GM19395 (cell line): ENCODE data around the gene FAM107B.
"Not testable (repeated sequence)": the region's sequence is repeated elsewhere in the genome, so short reads cannot be mapped to it uniquely, and the experiment has no call there.

Experiments
- ATAC-seq: cut with Tn5 transposase; IDR thresholded peaks from one replicate; pipeline ENCODE4 v1.9.1; 2021; ENCODE audit warnings: mild to moderate bottlenecking, moderate library complexity; ENCODE audit not compliant: unreplicated experiment

Gene FAM107B

DNA sequence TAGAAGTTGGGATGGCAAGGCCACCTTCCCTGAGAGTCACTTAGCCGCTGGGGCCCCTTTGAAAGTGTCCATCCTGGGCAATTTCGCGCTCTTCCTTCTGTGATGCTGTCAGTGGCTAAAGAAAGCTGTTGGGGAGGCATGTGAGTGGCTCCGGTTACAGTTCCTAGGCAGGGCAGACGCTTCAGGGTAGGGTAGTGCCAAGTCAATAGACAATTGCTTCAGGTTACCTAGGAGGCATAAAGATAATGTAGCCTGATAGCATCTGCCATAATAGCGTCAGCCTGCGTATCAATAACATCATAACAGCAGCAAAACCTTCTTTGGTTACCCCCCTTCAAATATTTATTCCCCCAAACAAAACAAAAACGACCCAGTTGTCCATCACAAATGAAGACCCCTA lies at the start of gene FAM107B:
FAM107B (minus strand) TSS at position 101 of the 400 bp plus-strand sequence. CDS start 234 bp downstream, outside the sequence.
- ATAC-seq, result no peak

DNA sequence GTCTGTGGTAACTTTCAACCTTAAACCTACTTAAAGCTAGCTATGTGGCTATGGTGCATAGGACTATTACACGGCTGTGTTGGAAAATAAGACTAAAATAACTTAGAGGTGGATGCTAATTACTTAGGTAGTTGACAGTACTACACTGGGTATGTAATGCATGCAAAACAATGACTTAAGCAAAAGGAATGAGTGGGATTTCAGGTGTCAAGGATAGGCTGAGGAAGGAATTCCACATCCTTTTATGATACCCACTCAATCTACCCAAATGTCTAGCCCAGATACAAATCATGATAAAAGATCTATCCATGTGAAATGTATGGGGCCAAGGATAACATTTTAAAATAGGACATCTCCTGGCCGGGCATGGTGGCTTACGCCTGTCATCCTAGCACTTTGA lies 49.3 kb upstream of the FAM107B start:
- no peak for ATAC-seq

DNA sequence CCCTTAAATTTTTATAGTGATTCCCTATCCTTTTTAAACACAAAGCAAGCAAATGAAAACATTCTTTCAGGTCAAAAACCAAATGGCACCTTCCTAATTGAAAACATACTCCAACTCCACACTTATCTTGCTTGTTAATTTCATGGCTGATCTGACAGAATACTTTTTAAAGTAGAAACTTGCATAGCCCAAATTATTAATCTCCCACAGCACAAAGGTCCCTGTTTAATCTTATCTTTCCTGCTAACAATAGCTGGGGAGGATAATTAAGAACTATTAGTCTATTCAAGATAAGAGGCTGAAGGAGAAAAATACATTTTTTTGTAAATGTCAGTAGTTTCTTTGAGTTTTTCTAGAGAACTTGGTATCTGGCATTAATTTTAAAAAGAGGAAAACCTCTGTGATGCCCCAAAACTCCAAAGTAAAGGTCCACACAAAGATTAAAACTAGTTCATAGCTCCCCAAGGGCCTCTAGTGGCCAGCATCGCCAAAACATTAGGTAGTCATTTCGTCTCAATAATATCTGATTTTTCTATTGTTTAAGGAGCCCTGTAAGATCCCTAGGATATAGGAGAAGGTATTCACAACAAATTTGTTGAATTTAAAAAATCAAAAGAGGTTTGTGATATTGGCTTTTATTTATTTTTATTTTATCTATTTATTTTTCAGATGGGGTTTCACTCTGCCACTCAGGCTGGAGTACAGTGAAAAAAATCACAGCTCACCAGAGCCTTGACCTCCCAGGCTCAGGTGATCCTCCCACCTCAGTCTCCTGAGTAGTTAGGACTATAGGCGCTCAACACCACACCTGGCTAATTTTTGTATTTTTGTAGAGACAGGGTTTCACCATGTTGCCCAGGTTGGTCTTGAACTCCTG lies 48.4 kb upstream of the FAM107B start:
- ATAC-seq, result no peak

DNA sequence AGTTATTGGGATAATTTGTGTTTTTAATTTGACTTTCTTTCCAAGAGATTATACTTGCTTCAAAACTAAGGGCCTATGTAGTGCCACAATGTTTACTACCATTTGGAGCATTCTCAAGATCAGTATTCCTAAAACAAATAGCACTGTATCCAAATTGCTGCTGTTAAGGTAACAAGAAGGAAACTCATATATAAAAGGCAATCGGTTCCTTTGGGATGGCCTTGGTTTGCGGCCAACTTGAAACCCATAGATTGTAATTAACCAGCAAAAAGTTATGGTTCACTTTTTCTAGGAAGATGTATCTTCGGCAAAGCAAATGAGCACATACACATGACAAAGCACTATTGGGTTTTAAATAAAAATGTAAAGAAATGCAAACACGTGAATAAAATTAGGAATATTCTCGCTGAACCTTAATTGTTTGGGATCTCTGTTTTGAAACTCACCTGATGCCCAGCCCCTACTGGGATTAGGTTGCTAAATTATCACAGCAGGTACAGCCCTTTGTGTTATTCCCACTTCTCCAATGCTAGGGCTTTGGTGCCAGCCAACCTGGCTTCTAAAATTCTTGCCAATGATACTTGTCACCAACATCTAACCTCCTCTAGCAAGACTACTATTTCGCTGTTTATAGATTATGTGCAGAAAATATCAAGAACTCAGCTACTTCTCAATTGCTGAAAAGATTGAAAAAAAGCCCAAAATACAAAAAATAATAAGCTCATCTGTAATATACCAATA lies 47.1 kb upstream of the FAM107B start:
- ATAC-seq, result no peak

GRCh38 chr10:14820775-14821154 lies 46.1 kb upstream of the FAM107B start:
- no peak for ATAC-seq

DNA sequence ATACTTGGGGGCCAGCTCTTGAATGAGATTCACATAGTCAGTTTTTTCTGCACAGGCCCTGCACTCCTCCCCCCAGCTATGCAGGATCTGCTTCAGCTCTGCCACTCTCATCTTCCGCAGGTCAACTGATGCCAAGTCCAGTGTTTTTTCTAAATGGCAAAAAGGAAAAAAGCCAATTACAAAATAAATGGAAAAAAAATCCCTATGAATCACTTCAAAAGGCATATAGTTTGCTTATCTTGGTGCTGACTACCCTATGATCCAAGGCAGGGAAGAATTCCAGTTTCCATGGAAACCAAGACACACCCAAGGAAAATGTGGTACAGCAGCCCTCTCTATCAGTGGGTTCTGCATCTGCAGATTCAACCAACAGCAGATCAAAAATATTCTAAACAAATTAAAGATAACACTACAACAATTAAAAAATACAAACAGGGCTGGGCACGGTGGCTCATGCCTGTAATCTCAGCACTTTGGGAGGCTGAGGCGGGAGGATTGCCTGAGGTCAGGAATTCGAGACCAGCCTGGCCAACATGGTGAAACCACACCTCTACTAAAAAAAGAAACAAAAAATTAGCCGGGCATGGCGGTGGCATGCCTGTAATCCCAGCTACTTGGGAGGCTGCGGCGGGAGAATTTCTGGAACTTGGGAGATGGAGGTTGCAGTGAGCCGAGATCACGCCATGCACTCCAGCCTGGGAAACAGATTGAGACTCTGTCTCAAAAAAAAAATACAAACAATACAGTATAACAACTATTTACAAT lies 45.5 kb upstream of the FAM107B start:
- ATAC-seq, result no peak

GRCh38 chr10:14816717-14817116 lies 42.0 kb upstream of the FAM107B start:
- not testable (repeated sequence) for ATAC-seq

- no peak for ATAC-seq
Measured at GRCh38 chr10:14815681-14816080, 41.0 kb upstream of the FAM107B start.

- no peak for ATAC-seq
Measured at GRCh38 chr10:14812271-14812670, 37.6 kb upstream of the FAM107B start.

GRCh38 chr10:14810969-14811953 lies 36.6 kb upstream of the FAM107B start:
- ATAC-seq, result no peak

GRCh38 chr10:14806318-14806717 lies 31.6 kb upstream of the FAM107B start:
- ATAC-seq, result no peak

- ATAC-seq, result no peak
Measured at GRCh38 chr10:14803827-14804226, 29.1 kb upstream of the FAM107B start.

- ATAC-seq, result no peak
Measured at GRCh38 chr10:14801723-14802122, 27.0 kb upstream of the FAM107B start.

DNA sequence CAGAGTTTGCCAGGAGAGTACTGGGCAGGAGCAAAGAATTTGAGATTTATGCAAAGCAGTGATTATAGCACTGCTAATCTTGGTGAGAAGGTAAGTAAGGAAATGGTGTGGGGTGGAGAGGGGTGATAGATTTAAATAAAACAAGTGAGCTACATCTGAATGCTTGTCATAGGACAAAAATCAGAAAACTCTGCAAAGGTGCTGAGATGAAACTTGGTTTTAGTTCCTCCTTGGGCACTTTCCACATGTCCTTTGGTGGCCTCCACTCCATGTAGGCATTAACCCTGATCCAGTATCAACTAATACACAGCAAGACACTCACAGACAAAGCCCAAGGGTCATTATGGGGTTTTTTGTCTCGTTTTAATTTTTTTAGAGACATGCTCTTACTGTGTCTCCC lies 25.7 kb upstream of the FAM107B start:
- ATAC-seq, result no peak

GRCh38 chr10:14798636-14799035 lies 23.9 kb upstream of the FAM107B start:
- ATAC-seq, result no peak

DNA sequence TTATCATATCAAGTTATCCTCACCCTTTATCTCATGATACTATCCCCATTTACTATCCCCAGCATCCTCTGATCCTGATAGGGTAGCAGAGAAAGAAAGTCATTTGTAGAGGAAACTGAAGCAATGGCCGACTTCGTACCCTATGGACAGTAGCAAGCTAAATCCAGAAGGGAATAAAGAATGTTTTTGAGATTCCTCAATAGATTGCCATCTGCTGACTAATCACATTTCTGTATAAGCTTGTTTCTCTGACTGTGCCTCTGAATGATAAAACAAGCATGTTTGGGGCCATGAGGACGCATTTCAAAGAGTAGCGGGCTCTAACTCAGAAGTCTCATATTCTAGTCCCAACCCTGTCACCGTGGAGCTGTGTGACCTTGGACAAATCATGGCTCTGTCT lies 13.2 kb upstream of the FAM107B start:
- ATAC-seq, result no peak

- no peak for ATAC-seq
Measured at GRCh38 chr10:14784459-14785055, 9.9 kb upstream of the FAM107B start.

DNA sequence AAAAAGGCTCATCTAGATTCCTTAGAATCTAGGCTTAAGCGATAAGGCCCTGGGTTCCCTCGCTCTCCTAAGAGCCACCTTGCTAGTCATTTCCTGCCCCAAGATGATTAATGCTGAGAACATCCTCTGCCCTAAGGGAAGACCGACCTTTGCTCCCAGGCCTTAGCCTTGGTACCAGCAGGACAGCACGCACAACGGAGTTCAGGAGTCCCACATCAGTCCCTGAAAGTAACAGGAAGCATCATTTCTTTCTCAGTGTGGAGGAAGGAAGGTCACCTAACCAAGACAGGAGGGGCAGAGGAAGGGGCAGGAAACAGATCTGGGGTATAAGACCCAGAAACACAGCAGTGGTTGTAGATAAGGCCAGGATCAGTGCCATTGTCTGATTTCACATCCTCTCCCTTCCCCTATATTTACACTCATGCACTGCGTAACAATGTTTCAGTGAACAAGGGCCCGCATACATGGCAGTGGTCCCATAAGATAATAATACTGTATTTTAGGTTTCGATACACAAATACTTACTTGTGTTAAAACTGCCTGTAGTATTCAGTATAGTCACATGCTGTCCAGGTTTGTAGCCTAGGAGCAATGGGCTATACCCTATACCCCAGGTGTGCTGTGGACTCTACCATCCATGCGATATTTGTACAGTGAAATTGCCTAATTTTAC lies 8.1 kb upstream of the FAM107B start:
- ATAC-seq, result no peak

DNA sequence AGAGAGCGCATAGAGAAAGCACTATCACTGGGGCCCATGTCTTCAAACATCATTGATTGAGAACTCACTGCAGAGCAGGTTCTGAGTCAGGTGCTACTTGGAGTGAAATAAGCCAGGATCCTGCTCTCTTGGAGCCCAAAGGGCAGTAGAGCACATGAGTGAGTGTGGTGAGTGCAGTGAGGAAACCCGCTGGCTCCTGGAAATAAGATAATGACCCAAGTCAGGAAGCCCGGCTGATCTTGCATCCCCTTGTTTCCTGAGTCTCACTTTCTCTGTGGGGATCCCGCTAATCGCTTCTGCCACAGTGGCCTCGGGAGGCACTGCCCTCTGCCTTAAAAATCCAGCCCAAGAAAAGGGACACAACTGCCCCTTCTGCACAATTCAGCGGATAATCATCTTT lies 7.1 kb upstream of the FAM107B start:
- no peak for ATAC-seq
